GM18505 (cell line): ENCODE results near the gene FCHSD1.

Experiments
- ATAC-seq: cut with Tn5 transposase; IDR thresholded peaks from one replicate; pipeline ENCODE4 v1.9.1; 2021; ENCODE audit not compliant: unreplicated experiment
- POLR2A ChIP-seq: IDR thresholded peaks from 4 replicates; pipeline ENCODE4 v1.6.1; 2011; ENCODE audit warnings: borderline replicate concordance; ENCODE audit not compliant: insufficient read depth, insufficient read length; ENCODE audit errors: extremely low read depth

FCHSD1 gene

GRCh38 chr5:141609044-141609443, 42.2 kb downstream of the FCHSD1 start:
- TF ChIP-seq POLR2A: no peak
- ATAC-seq: no peak

GRCh38 chr5:141608557-141608956, 42.7 kb downstream of the FCHSD1 start:
- ATAC-seq: no peak
- TF ChIP-seq POLR2A: no peak

GRCh38 chr5:141608046-141608445, 43.2 kb downstream of the FCHSD1 start:
- no peak for TF ChIP-seq POLR2A
- no peak for ATAC-seq

DNA sequence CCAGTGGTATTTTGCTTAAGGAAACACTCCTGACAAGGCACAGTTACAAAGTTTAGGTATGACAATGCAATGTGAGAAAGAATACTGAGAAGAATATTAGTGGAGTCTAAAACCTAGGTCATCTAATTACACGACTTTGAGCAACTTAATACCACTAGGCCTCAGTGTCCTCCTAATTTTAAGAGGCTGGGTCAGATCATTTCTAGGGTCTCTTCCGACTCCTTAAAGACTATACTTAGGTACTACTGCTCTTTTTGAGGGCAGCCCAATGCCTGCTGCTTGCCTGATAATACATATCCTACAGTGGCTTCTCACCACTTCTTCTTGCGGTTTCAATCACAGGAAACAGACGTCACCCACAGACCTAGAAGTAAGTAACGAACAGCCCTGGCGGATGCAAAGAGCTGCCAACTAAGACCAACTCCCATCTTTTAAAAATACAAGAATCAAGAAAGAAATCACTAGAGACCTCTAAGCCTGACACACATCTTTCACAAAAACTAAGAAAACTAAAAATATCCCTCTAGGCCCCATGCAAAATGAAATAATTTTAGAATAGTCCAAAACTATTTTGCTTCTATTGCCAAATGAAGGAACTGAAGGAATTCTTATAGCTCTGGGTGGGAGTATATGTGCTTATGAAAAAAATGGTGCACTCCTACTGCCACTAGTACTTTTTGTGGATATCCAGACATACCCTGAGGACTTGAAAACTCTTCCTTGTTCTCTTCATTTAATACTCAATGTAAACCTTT, 45.5 kb downstream of the FCHSD1 start:
- peak; percentile 94 for ATAC-seq
- no peak for TF ChIP-seq POLR2A

DNA sequence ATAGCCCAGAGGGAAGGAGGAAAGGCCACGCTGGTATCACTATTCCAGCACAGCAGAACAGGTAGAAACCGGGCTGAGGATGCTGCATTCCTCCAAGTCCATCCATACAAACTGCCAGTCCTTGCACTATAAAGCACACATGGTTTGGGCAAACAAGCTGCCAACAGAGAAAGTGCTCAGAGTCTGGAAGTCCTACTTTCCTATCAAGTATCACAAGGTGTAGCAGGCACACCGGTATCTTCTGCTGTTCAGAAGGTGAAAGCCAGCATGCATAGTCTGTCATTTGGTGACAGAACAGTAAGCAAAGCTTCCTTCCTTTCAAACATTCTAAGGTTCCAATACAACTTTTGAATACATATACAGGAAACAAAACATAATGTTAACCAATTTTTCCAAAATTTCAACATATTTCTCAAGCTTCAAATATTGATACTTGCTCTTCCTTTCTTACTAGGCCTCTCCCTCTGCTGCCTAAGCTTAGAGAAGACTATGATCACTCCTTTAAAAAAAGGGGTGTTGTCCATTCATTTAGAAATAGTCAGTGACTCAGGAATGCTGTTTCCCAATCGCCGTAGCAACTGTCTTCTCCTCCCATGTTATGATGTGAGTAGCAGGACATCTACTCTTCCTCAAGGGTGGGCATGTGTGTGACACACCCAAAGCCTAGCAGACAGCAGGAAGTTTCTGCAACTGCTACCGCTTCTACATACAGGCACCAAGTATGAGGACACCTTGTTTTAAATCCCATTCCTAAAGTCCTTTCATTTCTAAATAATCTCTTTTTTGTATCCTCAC, 47.1 kb downstream of the FCHSD1 start:
- ATAC-seq: no peak
- TF ChIP-seq POLR2A: no peak

DNA sequence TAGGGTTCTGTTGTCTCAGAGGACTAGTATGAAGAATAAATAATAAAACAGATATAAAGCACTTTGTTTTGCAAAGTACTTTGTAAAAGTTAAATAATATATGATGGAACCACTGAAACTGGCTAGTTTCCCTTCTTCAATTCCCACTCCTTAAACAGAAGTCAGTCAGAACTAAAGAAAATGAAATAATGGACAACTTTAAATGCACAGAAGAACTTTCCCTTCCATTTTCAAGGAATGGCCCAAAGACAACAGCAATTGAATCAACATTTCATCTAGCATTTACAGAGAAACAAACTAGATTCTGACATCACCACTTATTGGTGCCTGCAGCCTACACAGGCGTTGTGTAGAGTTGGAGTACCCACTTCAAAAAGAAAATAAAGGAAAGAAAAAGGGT, 48.6 kb downstream of the FCHSD1 start:
- TF ChIP-seq POLR2A: no peak
- ATAC-seq: no peak

DNA sequence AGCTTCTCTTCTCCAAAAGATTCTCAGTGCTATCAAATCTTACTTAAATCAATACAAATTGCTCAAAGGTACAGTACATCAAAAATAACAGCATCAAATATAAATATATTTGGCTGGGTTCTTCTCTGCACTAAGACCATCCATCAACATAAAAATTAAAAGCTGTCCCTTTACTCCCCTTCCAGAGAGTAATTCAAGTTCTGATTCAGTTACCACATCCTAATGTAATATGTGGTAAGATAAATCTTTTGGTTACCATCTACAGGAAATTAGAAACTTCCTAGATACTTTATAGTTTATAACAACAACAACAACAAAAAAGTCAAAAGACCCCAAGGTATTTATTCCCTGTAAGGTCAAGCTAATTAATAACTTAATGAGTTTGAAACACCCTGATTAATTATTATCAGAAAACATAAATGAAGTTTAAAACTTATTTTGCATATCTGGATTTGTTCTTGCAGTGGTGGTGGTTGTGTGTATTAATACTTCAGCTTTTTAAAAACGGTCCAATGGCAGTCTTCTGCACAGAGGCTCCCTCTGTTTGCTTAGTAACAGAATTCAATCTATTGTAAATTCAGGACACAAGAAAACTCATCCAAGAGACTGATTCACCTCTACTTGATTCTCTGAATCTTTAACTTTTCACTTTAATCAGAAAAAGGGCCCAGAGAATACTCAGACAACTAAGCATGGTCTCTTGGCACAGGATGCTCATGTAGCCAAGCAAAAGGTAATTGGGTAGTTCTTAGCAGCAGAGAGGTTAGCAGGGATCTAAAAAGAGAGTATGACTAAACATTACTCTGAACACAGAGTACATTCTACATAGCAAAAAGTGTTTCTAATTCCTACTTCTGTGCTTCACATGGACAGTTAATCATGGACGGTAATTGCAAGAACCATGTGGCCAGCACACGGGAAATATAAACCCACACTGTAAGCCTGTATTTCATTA, 52.5 kb downstream of the FCHSD1 start:
- ATAC-seq: peak; percentile 45
- no peak for TF ChIP-seq POLR2A

GRCh38 chr5:141597814-141598213, 53.4 kb downstream of the FCHSD1 start:
- ATAC-seq: no peak
- TF ChIP-seq POLR2A: no peak

DNA sequence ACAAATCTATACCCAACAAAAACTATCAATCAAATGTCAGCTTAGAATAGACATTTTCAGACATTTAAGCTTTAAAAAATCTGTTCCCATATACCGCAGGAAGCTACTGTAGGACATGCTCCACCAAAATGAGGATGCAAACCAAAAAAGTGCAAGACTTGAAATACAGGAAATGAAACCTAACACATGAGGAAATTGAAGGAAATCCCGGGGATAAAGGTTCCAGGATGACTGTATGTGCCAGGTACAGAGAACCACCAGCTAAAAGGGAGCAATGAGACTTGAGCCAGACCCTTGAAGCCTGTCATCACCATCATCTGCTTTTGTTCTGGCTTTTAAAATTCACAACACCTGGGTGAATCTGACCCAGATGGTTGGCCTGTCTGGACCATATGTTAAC, 53.8 kb downstream of the FCHSD1 start:
- ATAC-seq: no peak

GRCh38 chr5:141596867-141597266, 54.4 kb downstream of the FCHSD1 start:
- no peak for TF ChIP-seq POLR2A
- ATAC-seq: no peak

More for the DNA sequence above, 53.8 kb downstream of the FCHSD1 start:
- TF ChIP-seq POLR2A: no peak

GRCh38 chr5:141590127-141590526, 61.1 kb downstream of the FCHSD1 start:
- ATAC-seq: no peak
- no peak for TF ChIP-seq POLR2A
